Measurements from ENCODE around the gene OR51V1. TPM values are rescaled to one million over a fixed set of nuclear protein-coding genes. Genes with fewer than 3 reads are reported as not detected.

Gene OR51V1
- total and polyA plus RNA-seq, 4 donors, result not detected

DNA sequence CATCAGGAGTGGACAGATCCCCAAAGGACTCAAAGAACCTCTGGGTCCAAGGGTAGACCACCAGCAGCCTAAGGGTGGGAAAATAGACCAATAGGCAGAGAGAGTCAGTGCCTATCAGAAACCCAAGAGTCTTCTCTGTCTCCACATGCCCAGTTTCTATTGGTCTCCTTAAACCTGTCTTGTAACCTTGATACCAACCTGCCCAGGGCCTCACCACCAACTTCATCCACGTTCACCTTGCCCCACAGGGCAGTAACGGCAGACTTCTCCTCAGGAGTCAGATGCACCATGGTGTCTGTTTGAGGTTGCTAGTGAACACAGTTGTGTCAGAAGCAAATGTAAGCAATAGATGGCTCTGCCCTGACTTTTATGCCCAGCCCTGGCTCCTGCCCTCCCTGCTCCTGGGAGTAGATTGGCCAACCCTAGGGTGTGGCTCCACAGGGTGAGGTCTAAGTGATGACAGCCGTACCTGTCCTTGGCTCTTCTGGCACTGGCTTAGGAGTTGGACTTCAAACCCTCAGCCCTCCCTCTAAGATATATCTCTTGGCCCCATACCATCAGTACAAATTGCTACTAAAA is 26.3 kb upstream of the OR51V1 start, which contains the start of gene HBB:
Gene HBB, minus strand, starts transcription at position 340 of the 579 bp plus-strand sequence. Its CDS starts 50 bp downstream, at position 290.
- Histone ChIP-seq H3K36me3 (ENCODE audit: control insufficient read depth in 4 of 4, insufficient read depth in 3 of 4, low read depth in 1 of 4, low read length in 3 of 4) (no peaks in the 10 kb centered on the region), H3K9me3 (ENCODE audit: control insufficient read depth in 4 of 4, low read length in 3 of 4) (no peaks in the 10 kb centered on the region), H3K9ac (ENCODE audit: low read depth in 1 of 2, low read length in 2 of 2) (no peak within 1 kb of the TSS), H3K4me3 (ENCODE audit: low read depth in 1 of 3, low read length in 3 of 3) (no peak within 1 kb of the TSS), H3K27ac (ENCODE audit: low read depth in 1 of 2, low read length in 2 of 2) (no peak within 1 kb of the TSS), H3K4me1 (ENCODE audit: control insufficient read depth in 4 of 4, insufficient read depth in 4 of 4, low read length in 3 of 4) (no peaks in the 10 kb centered on the region), H3K27me3 (ENCODE audit: control insufficient read depth in 4 of 4, insufficient read depth in 4 of 4, low read length in 3 of 4) (no peaks in the 10 kb centered on the region)
- TF ChIP-seq HNF4A (conservative IDR thresholded peaks at IDR 0.05), result no peak
- no peak for TF ChIP-seq YY1 (IDR thresholded peaks at IDR 0.05)
- TF ChIP-seq FOXA1 (IDR thresholded peaks at IDR 0.05), result no peak
- TF ChIP-seq JUND (IDR thresholded peaks at IDR 0.05), result no peak
- TF ChIP-seq NR2F2 (IDR thresholded peaks at IDR 0.05), result no peak
- no peak for TF ChIP-seq MAX (IDR thresholded peaks at IDR 0.05)
- no peak for TF ChIP-seq GABPA (IDR thresholded peaks at IDR 0.05 in 1 of 2, conservative IDR thresholded peaks at IDR 0.05 in 1 of 2)
- TF ChIP-seq, protein P1, sequence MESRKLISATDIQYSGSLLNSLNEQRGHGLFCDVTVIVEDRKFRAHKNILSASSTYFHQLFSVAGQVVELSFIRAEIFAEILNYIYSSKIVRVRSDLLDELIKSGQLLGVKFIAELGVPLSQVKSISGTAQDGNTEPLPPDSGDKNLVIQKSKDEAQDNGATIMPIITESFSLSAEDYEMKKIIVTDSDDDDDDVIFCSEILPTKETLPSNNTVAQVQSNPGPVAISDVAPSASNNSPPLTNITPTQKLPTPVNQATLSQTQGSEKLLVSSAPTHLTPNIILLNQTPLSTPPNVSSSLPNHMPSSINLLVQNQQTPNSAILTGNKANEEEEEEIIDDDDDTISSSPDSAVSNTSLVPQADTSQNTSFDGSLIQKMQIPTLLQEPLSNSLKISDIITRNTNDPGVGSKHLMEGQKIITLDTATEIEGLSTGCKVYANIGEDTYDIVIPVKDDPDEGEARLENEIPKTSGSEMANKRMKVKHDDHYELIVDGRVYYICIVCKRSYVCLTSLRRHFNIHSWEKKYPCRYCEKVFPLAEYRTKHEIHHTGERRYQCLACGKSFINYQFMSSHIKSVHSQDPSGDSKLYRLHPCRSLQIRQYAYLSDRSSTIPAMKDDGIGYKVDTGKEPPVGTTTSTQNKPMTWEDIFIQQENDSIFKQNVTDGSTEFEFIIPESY (IDR thresholded peaks at IDR 0.05), result no peak
- no peak for TF ChIP-seq HNF4G (IDR thresholded peaks at IDR 0.05)
- no peak for TF ChIP-seq TAF1 (conservative IDR thresholded peaks at IDR 0.05)
- no peak for TF ChIP-seq EGR1 (IDR thresholded peaks at IDR 0.05; ENCODE audit: low read depth in 2 of 2)
- no peak for TF ChIP-seq RXRA (IDR thresholded peaks at IDR 0.05)
- TF ChIP-seq SP1 (IDR thresholded peaks at IDR 0.05), result no peak
- TF ChIP-seq, protein P2, sequence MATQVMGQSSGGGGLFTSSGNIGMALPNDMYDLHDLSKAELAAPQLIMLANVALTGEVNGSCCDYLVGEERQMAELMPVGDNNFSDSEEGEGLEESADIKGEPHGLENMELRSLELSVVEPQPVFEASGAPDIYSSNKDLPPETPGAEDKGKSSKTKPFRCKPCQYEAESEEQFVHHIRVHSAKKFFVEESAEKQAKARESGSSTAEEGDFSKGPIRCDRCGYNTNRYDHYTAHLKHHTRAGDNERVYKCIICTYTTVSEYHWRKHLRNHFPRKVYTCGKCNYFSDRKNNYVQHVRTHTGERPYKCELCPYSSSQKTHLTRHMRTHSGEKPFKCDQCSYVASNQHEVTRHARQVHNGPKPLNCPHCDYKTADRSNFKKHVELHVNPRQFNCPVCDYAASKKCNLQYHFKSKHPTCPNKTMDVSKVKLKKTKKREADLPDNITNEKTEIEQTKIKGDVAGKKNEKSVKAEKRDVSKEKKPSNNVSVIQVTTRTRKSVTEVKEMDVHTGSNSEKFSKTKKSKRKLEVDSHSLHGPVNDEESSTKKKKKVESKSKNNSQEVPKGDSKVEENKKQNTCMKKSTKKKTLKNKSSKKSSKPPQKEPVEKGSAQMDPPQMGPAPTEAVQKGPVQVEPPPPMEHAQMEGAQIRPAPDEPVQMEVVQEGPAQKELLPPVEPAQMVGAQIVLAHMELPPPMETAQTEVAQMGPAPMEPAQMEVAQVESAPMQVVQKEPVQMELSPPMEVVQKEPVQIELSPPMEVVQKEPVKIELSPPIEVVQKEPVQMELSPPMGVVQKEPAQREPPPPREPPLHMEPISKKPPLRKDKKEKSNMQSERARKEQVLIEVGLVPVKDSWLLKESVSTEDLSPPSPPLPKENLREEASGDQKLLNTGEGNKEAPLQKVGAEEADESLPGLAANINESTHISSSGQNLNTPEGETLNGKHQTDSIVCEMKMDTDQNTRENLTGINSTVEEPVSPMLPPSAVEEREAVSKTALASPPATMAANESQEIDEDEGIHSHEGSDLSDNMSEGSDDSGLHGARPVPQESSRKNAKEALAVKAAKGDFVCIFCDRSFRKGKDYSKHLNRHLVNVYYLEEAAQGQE (IDR thresholded peaks at IDR 0.05), result no peak
- TF ChIP-seq RAD21 (IDR thresholded peaks at IDR 0.05), result no peak
- TF ChIP-seq, protein P3, sequence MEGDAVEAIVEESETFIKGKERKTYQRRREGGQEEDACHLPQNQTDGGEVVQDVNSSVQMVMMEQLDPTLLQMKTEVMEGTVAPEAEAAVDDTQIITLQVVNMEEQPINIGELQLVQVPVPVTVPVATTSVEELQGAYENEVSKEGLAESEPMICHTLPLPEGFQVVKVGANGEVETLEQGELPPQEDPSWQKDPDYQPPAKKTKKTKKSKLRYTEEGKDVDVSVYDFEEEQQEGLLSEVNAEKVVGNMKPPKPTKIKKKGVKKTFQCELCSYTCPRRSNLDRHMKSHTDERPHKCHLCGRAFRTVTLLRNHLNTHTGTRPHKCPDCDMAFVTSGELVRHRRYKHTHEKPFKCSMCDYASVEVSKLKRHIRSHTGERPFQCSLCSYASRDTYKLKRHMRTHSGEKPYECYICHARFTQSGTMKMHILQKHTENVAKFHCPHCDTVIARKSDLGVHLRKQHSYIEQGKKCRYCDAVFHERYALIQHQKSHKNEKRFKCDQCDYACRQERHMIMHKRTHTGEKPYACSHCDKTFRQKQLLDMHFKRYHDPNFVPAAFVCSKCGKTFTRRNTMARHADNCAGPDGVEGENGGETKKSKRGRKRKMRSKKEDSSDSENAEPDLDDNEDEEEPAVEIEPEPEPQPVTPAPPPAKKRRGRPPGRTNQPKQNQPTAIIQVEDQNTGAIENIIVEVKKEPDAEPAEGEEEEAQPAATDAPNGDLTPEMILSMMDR (IDR thresholded peaks at IDR 0.05; ENCODE audit: low read depth, low read length, missing input control), result no peak
- TF ChIP-seq FOXA2 (IDR thresholded peaks at IDR 0.05), result no peak
- TF ChIP-seq, protein P4, sequence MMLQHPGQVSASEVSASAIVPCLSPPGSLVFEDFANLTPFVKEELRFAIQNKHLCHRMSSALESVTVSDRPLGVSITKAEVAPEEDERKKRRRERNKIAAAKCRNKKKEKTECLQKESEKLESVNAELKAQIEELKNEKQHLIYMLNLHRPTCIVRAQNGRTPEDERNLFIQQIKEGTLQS (IDR thresholded peaks at IDR 0.05), result no peak
- 75% methylated on average over 3 of the region's 3 CpGs for WGBS
- peak; percentile 76 for DNase-seq (ENCODE audit: low spot score)

Measured in liver (tissue), 9 donors.